Ovary (tissue), 9 donors: ENCODE results near the gene CERS6. TPM values are rescaled to one million over a fixed set of nuclear protein-coding genes. Genes with fewer than 3 reads are reported as not detected.

ENCODE experiments used
- DNase-seq, 5 donors: peaks; one replicate each; pipeline ENCODE4 v3.0.0-alpha.2; 2019 to 2020
- H3K27ac ChIP-seq, 2 donors: fragments of 200-600 bp; one replicate each; pipeline versions ENCODE4 v1.5.1 to v1.8.0; 2019 to 2022
- H3K27me3 ChIP-seq: fragments of 200-600 bp; one replicate; pipeline ENCODE4 v1.8.0; 2022
- H3K36me3 ChIP-seq: fragments of 200-600 bp; sonication (generic); one replicate; pipeline ENCODE4 v1.5.1; 2019
- H3K4me1 ChIP-seq: one replicate; pipeline ENCODE4 v1.8.1; 2013; ENCODE audit warnings: mild to moderate bottlenecking, moderate library complexity; ENCODE audit not compliant: insufficient read depth
- H3K4me3 ChIP-seq: fragments of 200-600 bp; sonication (generic); one replicate; pipeline ENCODE4 v1.5.1; 2017
- H3K9me3 ChIP-seq, 2 donors: fragments of 200-600 bp in 1 of 2; sonication (generic) in 1 of 2; one replicate each; pipeline versions ENCODE4 v1.5.1 to v1.8.1; 2013 to 2019; ENCODE audit warnings: mild to moderate bottlenecking in 1 of 2, moderate library complexity in 1 of 2
- CTCF ChIP-seq, 3 donors: fragments of 450-650 bp in 2 of 3; fragments of 200-600 bp in 1 of 3; IDR thresholded peaks; one replicate each; pipeline versions ENCODE4 v1.5.1 to v1.8.0; 2016 to 2022; ENCODE audit warnings: antibody characterized with exemption in 3 of 3, mild to moderate bottlenecking in 1 of 3
- EP300 ChIP-seq: sonication (generic); formaldehyde crosslinking; IDR thresholded peaks from one replicate; pipeline ENCODE4 v1.6.1; 2017; ENCODE audit warnings: antibody characterized with exemption
- POLR2A ChIP-seq: fragments of 450-650 bp; IDR thresholded peaks from one replicate; pipeline ENCODE4 v1.6.1; 2017; ENCODE audit warnings: antibody characterized with exemption, mild to moderate bottlenecking, moderate library complexity
- WGBS, 3 donors: extraction: QIAGEN DNeasy Blood & Tissue Kit in 1 of 3; methylation state at CpG; one replicate each; pipeline versions ENCODE4 v1.1.5 to v1.1.7; 2013 to 2017; 5-methylcytosine and 5-hydroxymethylcytosine counted together
- intact Hi-C, 4 donors: fragments of 100-400 bp; cut with DNase I; formaldehyde crosslinking; loops; one replicate each; pipeline versions ENCODE4 v1.11.0 to v1.15.1; 2022 to 2023
- polyA plus RNA-seq, 2 donors: library from polyadenylated mRNA; stranded (reverse); fragments of 200-250 nt in 1 of 2; fragments of 350-450 nt in 1 of 2; fragmentation: Illumina TruSeq in 1 of 2; extraction: RNeasy Lipid Tissue Mini Kit (QIAGEN cat#74804) in 1 of 2; gene quantifications; one replicate each; pipeline ENCODE4 v1.2.3, GENCODE V29; 2013 to 2014
- total RNA-seq, 7 donors: library from RNA; depleted of rRNA in 2 of 7; stranded (reverse); fragments of >200 nt in 2 of 7; fragmentation: NEBNext Ultra II Directional in 3 of 7; extraction: Animal tissue kit (Norgen Biotek cat#: 25700) in 3 of 7; gene quantifications; one replicate each; pipeline versions ENCODE4 v1.1.0 to v1.2.4, GENCODE V29; 2016 to 2023
- donor health status: DM: no; HTN: no; CAD: no; lungs with moderate emphysema.
- donor health status: DM: no; HTN: no; CAD: no.
- donor health status: Bipolar disorder and iron deficiency.
- donor health status: DM: yes; HTN: yes; CAD: no.
- donor health status: DM: no; HTN: no; CAD: no.
- donor health status: DM: yes; HTN: yes; CAD: no.

CERS6 gene
- total and polyA plus RNA-seq, 9 donors: 11.5 to 30.8 (median 24.9) TPM

DNA sequence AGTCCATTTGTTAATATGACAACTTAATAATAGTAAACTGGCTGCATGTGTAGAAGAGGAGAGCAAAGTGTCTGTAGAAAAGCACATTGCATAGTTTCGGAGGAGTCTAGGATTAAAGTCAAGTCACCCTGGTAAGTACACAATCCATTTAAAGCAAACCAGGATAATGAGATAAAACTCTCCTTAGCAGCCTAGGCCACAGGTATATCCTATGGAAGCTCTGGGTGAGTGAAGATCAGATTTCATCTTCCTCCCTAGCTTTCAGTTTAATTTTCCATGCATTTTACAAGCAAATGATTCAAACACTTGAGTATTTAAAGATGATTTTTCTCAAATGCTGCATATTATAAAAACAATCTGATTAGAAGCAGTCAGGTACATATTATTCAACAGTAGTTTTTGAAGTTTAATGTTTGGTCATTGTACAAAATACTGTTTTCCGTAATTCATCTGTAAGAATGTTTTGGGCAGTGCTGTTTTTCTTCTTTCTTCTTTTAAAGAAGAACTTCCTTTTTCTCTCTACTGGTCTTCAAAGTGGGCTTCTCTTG is 10.2 kb downstream of the CERS6 start:
- DNase-seq: no peak
- TF ChIP-seq EP300: no peak
- TF ChIP-seq POLR2A: no peak
- TF ChIP-seq CTCF (IDR thresholded peaks at IDR 0.05): no peak
- H3K4me3 ChIP-seq: no peak overlapping the region
- no peaks in the 10 kb centered on the region for H3K27me3 ChIP-seq
- no peak overlapping the region for H3K27ac ChIP-seq
- H3K4me1 ChIP-seq: peaks cover 10% of the 10 kb centered on the region
- intact Hi-C loops: no loop called here
- WGBS, 3 donors: 37 to 40% (median 38%) methylated on average over 2 of the region's 2 CpGs
- no peaks in the 10 kb centered on the region for H3K9me3 ChIP-seq
- no peaks in the 10 kb centered on the region for H3K36me3 ChIP-seq

DNA sequence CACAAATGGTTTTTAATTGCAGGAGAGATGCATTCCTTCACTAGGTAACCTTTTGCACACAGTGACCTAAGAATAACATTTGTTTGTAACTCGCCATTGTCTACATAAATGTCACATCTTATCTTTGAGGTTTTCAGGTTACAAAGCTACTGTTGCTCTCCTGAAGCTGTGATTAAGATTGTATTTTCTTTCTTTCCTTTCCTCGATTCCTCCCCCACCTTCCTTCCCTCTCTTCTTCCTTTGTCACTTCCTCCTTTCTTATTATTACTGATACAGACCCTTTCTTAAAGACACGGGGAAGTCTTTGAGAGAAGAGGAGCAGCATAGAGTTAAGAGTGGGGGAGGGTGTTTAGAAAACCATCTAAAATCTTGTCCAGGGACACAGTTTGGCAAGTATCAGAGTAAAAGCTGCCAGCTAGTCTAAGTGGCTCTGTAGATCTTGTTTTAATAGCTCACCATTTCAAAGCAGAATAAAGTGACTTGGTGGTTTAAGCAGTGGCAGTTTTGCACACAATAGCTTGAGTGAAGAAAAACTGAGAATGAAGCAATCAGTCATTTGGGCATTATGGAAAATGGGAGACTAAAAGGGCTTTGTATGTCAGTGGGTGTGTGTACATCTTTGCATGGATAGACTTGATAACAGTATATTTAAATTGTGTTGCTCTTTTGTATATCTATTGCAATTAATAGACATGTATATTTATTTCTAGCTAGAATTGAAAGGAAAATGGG is 10.9 kb downstream of the CERS6 start:
- H3K27ac ChIP-seq: no peak overlapping the region
- no peaks in the 10 kb centered on the region for H3K27me3 ChIP-seq
- H3K9me3 ChIP-seq: no peaks in the 10 kb centered on the region
- intact Hi-C loops: no loop called here
- H3K4me1 ChIP-seq: peaks cover 10% of the 10 kb centered on the region
- TF ChIP-seq CTCF (IDR thresholded peaks at IDR 0.05): no peak
- no peak for TF ChIP-seq EP300
- WGBS, 3 donors: 9 to 12% (median 11%) methylated on average over 3 of the region's 3 CpGs
- no peak for DNase-seq
- H3K36me3 ChIP-seq: no peaks in the 10 kb centered on the region
- no peak overlapping the region for H3K4me3 ChIP-seq

DNA sequence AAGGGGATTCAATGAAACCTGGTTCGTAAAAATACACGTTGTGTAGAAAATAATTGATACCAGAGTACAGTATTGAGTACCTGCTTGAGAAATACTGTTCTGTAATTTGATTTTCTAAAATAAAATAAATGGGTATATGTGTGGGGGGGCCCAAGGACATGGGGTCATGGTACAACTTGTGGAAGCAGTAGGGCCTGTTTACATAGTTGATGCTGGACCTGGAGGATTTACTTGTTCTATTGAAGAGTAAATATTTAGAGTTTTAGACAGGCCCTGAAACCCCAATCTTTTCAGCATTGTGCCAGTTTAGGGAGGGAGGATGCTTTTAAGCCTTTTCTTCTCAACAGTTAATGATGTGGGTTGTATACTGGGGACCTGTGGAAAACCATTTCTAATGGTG is 11.7 kb downstream of the CERS6 start:
- no peaks in the 10 kb centered on the region for H3K9me3 ChIP-seq
- H3K4me1 ChIP-seq: peaks cover 10% of the 10 kb centered on the region
- 56 to 72% (median 59%) methylated on average over 2 of the region's 2 CpGs for WGBS, 3 donors
- no peak overlapping the region for H3K27ac ChIP-seq
- intact Hi-C loops: no loop called here
- H3K36me3 ChIP-seq: no peaks in the 10 kb centered on the region
- H3K27me3 ChIP-seq: no peaks in the 10 kb centered on the region
- H3K4me3 ChIP-seq: no peak overlapping the region
- DNase-seq: no peak
- TF ChIP-seq EP300: no peak
- no peak for TF ChIP-seq CTCF (IDR thresholded peaks at IDR 0.05)
- no peak for TF ChIP-seq POLR2A

DNA sequence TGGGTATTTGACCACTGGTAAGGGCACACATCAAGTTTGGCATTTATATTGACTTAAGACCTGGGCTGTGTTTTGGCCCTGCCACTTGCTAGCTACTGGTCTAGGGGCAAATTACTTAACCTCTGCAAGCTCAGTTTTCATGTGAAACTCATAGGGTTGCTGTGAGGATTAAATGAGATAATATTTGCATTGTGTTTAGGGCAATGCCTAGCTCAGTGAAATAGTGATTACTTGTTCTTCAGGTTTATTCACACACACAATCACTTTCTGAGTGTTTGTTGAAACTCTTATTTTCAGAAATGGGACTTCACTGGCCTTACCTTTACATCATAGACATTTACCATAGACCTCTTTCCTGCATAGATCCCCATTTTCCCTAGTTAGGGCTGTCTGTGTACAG is 12.3 kb downstream of the CERS6 start:
- no peak for DNase-seq
- H3K4me1 ChIP-seq: peaks cover 10% of the 10 kb centered on the region
- H3K27ac ChIP-seq: no peak overlapping the region

More for the DNA sequence above, 12.3 kb downstream of the CERS6 start:
- Histone ChIP-seq H3K27me3 (no peaks in the 10 kb centered on the region), H3K36me3 (no peaks in the 10 kb centered on the region), H3K9me3 (no peaks in the 10 kb centered on the region), H3K4me3 (no peak overlapping the region)
- intact Hi-C loops: no loop called here
- no peak for TF ChIP-seq EP300
- TF ChIP-seq CTCF (IDR thresholded peaks at IDR 0.05): no peak
- TF ChIP-seq POLR2A: no peak
